Measurements from ENCODE around the gene LRRC15.

The LRRC15 gene

DNA sequence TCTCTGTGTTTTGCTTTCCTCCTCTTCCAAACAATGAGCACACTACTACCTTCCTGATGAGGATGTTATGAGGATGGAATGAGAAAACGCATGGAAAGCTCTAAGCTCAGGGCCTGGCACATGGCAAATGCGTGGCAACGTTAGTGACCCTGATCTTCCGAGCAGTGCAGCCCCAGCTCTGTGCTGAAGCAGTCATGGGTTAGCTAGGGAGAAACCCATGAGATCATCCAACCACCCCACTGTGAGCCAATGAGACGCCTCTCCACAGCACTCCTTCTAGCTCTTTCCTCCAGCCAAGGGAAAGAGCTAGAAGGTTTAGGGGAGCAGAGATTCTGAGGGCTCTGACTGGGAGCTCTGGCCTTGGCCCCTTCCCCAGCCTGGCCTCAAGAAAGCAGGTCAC lies 22.9 kb downstream of the LRRC15 start:
- H3K9me3 ChIP-seq, result no peaks in the 10 kb centered on the region
- TF ChIP-seq, protein P1, sequence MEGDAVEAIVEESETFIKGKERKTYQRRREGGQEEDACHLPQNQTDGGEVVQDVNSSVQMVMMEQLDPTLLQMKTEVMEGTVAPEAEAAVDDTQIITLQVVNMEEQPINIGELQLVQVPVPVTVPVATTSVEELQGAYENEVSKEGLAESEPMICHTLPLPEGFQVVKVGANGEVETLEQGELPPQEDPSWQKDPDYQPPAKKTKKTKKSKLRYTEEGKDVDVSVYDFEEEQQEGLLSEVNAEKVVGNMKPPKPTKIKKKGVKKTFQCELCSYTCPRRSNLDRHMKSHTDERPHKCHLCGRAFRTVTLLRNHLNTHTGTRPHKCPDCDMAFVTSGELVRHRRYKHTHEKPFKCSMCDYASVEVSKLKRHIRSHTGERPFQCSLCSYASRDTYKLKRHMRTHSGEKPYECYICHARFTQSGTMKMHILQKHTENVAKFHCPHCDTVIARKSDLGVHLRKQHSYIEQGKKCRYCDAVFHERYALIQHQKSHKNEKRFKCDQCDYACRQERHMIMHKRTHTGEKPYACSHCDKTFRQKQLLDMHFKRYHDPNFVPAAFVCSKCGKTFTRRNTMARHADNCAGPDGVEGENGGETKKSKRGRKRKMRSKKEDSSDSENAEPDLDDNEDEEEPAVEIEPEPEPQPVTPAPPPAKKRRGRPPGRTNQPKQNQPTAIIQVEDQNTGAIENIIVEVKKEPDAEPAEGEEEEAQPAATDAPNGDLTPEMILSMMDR (IDR thresholded peaks at IDR 0.05; ENCODE audit: low read depth, low read length), result no peak
- H3K4me1 ChIP-seq, result no peaks in the 10 kb centered on the region
- DNase-seq, result no peak
- no peaks in the 10 kb centered on the region for H3K27me3 ChIP-seq
- no peak overlapping the region for H3K4me3 ChIP-seq (ENCODE audit: low read depth, low read length)
- no peaks in the 10 kb centered on the region for H3K36me3 ChIP-seq

GRCh38 chr3:194346035-194346434 lies 23.5 kb downstream of the LRRC15 start:
- H3K27me3 ChIP-seq, result no peaks in the 10 kb centered on the region
- no peak for DNase-seq
- no peaks in the 10 kb centered on the region for H3K4me1 ChIP-seq

GRCh38 chr3:194344012-194344411 lies 25.5 kb downstream of the LRRC15 start:
- H3K27me3 ChIP-seq, result no peaks in the 10 kb centered on the region
- no peaks in the 10 kb centered on the region for H3K4me1 ChIP-seq
- no peak overlapping the region for H3K4me3 ChIP-seq (ENCODE audit: low read depth, low read length)
- H3K36me3 ChIP-seq, result no peaks in the 10 kb centered on the region
- TF ChIP-seq, protein P1 (IDR thresholded peaks at IDR 0.05; ENCODE audit: low read depth, low read length), result peak; percentile 99
- DNase-seq, result peak; percentile 84
- H3K9me3 ChIP-seq, result no peaks in the 10 kb centered on the region

More at GRCh38 chr3:194346035-194346434, 23.5 kb downstream of the LRRC15 start:
- Histone ChIP-seq H3K9me3 (no peaks in the 10 kb centered on the region), H3K4me3 (ENCODE audit: low read depth, low read length) (no peak overlapping the region), H3K36me3 (no peaks in the 10 kb centered on the region)
- TF ChIP-seq, protein P1 (IDR thresholded peaks at IDR 0.05; ENCODE audit: low read depth, low read length), result no peak

- H3K4me3 ChIP-seq (ENCODE audit: low read depth, low read length), result no peak overlapping the region
- no peaks in the 10 kb centered on the region for H3K4me1 ChIP-seq
- no peak for DNase-seq
- TF ChIP-seq, protein P1 (IDR thresholded peaks at IDR 0.05; ENCODE audit: low read depth, low read length), result no peak
- H3K9me3 ChIP-seq, result no peaks in the 10 kb centered on the region
- no peaks in the 10 kb centered on the region for H3K27me3 ChIP-seq
- no peaks in the 10 kb centered on the region for H3K36me3 ChIP-seq
These were observed 26.0 kb downstream of the LRRC15 start for GRCh38 chr3:194343561-194343893.

DNA sequence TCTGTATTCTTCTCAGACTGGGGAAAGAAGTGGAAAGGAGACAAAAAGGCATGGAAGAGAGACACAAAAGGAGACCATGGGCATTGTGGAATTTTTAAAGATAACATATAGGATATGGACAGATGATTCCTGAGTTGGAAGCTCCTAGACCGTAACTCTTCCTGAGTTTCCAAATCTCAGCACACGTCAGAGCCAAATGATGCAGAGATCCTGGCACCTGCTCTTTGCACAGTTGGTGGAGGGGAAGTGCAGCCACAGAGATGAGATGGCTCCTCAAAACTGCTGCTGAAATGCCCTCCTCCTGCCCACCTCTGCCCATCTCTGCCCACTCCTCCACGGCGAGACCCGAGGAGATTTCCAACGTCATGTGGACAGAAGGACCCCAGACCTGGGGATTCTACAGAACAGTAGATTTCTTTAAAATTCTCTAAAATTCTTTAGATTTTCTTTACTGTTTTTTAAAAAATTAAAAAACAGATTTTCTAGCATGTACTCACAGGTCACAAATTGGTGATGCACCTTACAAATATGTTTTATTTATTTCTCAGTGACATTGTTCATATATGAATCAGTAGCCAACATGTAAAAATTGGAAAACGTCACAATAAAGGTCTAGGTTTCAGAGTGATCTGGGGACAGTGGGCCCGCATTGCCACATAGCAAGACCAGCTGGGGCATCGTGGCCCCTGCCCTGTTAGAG lies 26.5 kb downstream of the LRRC15 start:
- DNase-seq, result no peak
- Histone ChIP-seq H3K4me3 (ENCODE audit: low read depth, low read length) (no peak overlapping the region), H3K4me1 (no peaks in the 10 kb centered on the region), H3K36me3 (no peaks in the 10 kb centered on the region), H3K9me3 (no peaks in the 10 kb centered on the region), H3K27me3 (no peaks in the 10 kb centered on the region)
- TF ChIP-seq, protein P1 (IDR thresholded peaks at IDR 0.05; ENCODE audit: low read depth, low read length), result no peak

DNA sequence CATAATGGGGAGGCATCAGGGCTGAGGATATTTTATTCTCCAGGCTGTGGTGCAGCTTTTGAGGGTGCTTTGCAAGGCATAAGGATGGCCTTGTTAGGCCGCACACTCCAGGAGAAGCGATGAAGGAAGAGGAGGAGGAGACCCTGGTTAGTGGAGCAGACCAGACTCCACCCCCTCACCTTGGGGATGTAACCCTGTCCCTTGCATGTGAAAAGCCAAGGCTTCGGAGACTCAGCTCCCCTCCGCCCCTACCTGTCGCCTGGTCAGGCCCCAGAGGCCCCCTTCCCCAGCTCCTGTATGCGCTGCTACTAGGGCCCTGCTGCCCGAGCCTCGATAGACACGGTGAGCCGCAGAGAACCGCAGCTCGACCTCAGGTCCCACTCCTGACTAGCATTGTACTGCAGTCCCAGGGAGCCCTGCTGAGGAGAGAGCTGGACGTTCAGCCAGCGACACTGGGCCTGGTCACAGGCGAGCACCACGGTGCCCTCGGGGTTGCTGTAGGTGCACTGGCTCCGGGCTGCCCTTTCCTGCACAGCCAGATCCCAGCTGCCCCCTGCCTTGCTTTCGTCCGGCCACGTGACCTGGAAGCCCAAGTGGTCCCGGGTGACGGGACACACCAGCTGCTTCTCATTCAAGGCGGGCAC lies 28.7 kb downstream of the LRRC15 start:
- H3K4me1 ChIP-seq, result no peaks in the 10 kb centered on the region

More for the DNA sequence above, 28.7 kb downstream of the LRRC15 start:
- Histone ChIP-seq H3K9me3 (no peaks in the 10 kb centered on the region), H3K27me3 (no peaks in the 10 kb centered on the region), H3K36me3 (no peaks in the 10 kb centered on the region), H3K4me3 (ENCODE audit: low read depth, low read length) (no peak overlapping the region)
- TF ChIP-seq, protein P1 (IDR thresholded peaks at IDR 0.05; ENCODE audit: low read depth, low read length), result no peak
- no peak for DNase-seq
